ENCODE results near the gene C11orf65. TPM values are rescaled to one million over a fixed set of nuclear protein-coding genes. Genes with fewer than 3 reads are reported as not detected.

C11orf65 gene
- total RNA-seq, 2 experiments from 2014 or later, result 0.98 to 2.0 TPM

- Histone ChIP-seq H3K9me2 (ENCODE audit: insufficient read depth, low read length) (no peaks in the 10 kb centered on the region), H3K4me1 (ENCODE audit: insufficient read depth, low read length, poor library complexity, severe bottlenecking) (no peaks in the 10 kb centered on the region), H3K4me2 (ENCODE audit: low read length) (no peak overlapping the region), H3K9me3 (ENCODE audit: low read length) (no peaks in the 10 kb centered on the region), H3K4me3 (ENCODE audit: low read depth, low read length, poor library complexity, severe bottlenecking) (no peak overlapping the region), H3K36me3 (ENCODE audit: insufficient read depth, low read length) (no peaks in the 10 kb centered on the region), H3K79me2 (ENCODE audit: insufficient read depth, low read depth, low read length) (no peaks in the 10 kb centered on the region), H3K27ac (ENCODE audit: low read depth, low read length, poor library complexity, severe bottlenecking) (no peak overlapping the region), H4K20me1 (ENCODE audit: insufficient read depth, low read length) (no peaks in the 10 kb centered on the region), H2AFZ (ENCODE audit: low read length) (no peak overlapping the region)
- no peak for TF ChIP-seq CTCF (conservative IDR thresholded peaks at IDR 0.05; ENCODE audit: low read length)
- TF ChIP-seq EZH2phosphoT487 (IDR thresholded peaks at IDR 0.05; ENCODE audit: borderline replicate concordance, low read depth, low read length), result no peak
- ChIA-PET CTCF (ENCODE audit: unreplicated experiment) (no interaction called here), POLR2A (no interaction called here)
- BruUV-seq (replicated peaks), result no TSS peak
- intact Hi-C loops (cut with micrococcal nuclease; ENCODE audit: unreplicated experiment), result no loop called here
- no peak for DNase-seq (ENCODE audit: low spot score)
Measured at GRCh38 chr11:108494182-108494581, 26.9 kb upstream of the C11orf65 start.

GRCh38 chr11:108491936-108492335 lies 24.6 kb upstream of the C11orf65 start:
- TF ChIP-seq EZH2phosphoT487 (IDR thresholded peaks at IDR 0.05; ENCODE audit: borderline replicate concordance, low read depth, low read length) (no peak), CTCF (conservative IDR thresholded peaks at IDR 0.05; ENCODE audit: low read length) (no peak)
- H3K9me2 ChIP-seq (ENCODE audit: insufficient read depth, low read length), result no peaks in the 10 kb centered on the region
- ChIA-PET CTCF (ENCODE audit: unreplicated experiment) (no interaction called here), POLR2A (interaction anchor here (1.1 kb wide), 1 partner anchor 11 kb away, joined by 3 read pairs; no protein-coding TSS in a partner anchor)
- H3K9me3 ChIP-seq (ENCODE audit: low read length), result no peaks in the 10 kb centered on the region
- no peak overlapping the region for H3K27ac ChIP-seq (ENCODE audit: low read depth, low read length, poor library complexity, severe bottlenecking)
- no peak overlapping the region for H3K4me3 ChIP-seq (ENCODE audit: low read depth, low read length, poor library complexity, severe bottlenecking)
- no peak for DNase-seq (ENCODE audit: low spot score)
- H3K79me2 ChIP-seq (ENCODE audit: insufficient read depth, low read depth, low read length), result no peaks in the 10 kb centered on the region
- no peak overlapping the region for H3K4me2 ChIP-seq (ENCODE audit: low read length)
- H3K4me1 ChIP-seq (ENCODE audit: insufficient read depth, low read length, poor library complexity, severe bottlenecking), result no peaks in the 10 kb centered on the region
- H2AFZ ChIP-seq (ENCODE audit: low read length), result no peak overlapping the region
- BruUV-seq (replicated peaks), result no TSS peak
- intact Hi-C loops (cut with micrococcal nuclease; ENCODE audit: unreplicated experiment), result no loop called here
- H4K20me1 ChIP-seq (ENCODE audit: insufficient read depth, low read length), result no peaks in the 10 kb centered on the region
- no peaks in the 10 kb centered on the region for H3K36me3 ChIP-seq (ENCODE audit: insufficient read depth, low read length)

DNA sequence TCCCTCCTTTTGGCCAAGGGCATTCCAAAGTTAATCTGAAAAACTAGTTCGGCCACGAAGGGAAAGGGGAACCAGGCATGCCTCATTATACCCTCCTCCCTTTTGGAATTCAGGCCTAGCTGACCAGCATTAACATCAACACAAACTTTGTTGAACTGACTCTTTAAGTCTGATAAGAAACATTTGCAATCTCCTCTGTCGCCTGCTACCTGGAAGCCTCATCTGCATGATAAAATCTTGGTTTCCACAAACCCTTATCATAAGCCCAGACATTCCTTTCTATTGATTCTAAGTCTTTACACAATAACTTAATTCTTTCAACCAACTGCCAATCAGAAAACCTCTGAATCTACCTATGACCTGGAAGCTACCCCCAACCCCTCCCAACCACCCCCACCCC lies 19.5 kb upstream of the C11orf65 start:
- BruUV-seq (replicated peaks), result no TSS peak
- intact Hi-C loops (cut with micrococcal nuclease; ENCODE audit: unreplicated experiment), result no loop called here

More for the DNA sequence above, 19.5 kb upstream of the C11orf65 start:
- no peak overlapping the region for H3K27ac ChIP-seq (ENCODE audit: low read depth, low read length, poor library complexity, severe bottlenecking)
- TF ChIP-seq EZH2phosphoT487 (IDR thresholded peaks at IDR 0.05; ENCODE audit: borderline replicate concordance, low read depth, low read length), result no peak
- TF ChIP-seq CTCF (conservative IDR thresholded peaks at IDR 0.05; ENCODE audit: low read length), result no peak
- no peak overlapping the region for H3K4me2 ChIP-seq (ENCODE audit: low read length)
- no peak overlapping the region for H2AFZ ChIP-seq (ENCODE audit: low read length)
- no peak overlapping the region for H3K4me3 ChIP-seq (ENCODE audit: low read depth, low read length, poor library complexity, severe bottlenecking)
- H4K20me1 ChIP-seq (ENCODE audit: insufficient read depth, low read length), result no peaks in the 10 kb centered on the region
- H3K4me1 ChIP-seq (ENCODE audit: insufficient read depth, low read length, poor library complexity, severe bottlenecking), result no peaks in the 10 kb centered on the region
- no peaks in the 10 kb centered on the region for H3K36me3 ChIP-seq (ENCODE audit: insufficient read depth, low read length)
- CTCF ChIA-PET (ENCODE audit: unreplicated experiment), result no interaction called here
- POLR2A ChIA-PET, result no interaction called here
- no peaks in the 10 kb centered on the region for H3K9me3 ChIP-seq (ENCODE audit: low read length)
- no peak for DNase-seq (ENCODE audit: low spot score)
- H3K9me2 ChIP-seq (ENCODE audit: insufficient read depth, low read length), result no peaks in the 10 kb centered on the region
- no peaks in the 10 kb centered on the region for H3K79me2 ChIP-seq (ENCODE audit: insufficient read depth, low read depth, low read length)

All from OCI-LY7 (cell line).